B cell (primary cell): ENCODE measurements around the gene CDK18. TPM values are rescaled to one million over a fixed set of nuclear protein-coding genes. Genes with fewer than 3 reads are reported as not detected.
A peak's percentile ranks its signal among the peaks of the same experiment; 100 is the strongest.

Experiments
- ATAC-seq: fragments of 200-7000 bp; cut with Tn5 transposase; one replicate; pipeline ENCODE4 v1.10.0; 2021; ENCODE audit warnings: low read depth, mild to moderate bottlenecking, moderate number of reproducible peaks, moderate library complexity
- CTCF ChIA-PET: fragments of 350-600 bp; sonication (Branson Sonifier 250); formaldehyde crosslinking; loops from one replicate; lab custom pipeline; 2021; ENCODE audit warnings: antibody characterized with exemption, inconsistent platforms; lab: Charles Lee
- POLR2A ChIA-PET: fragments of 350-600 bp; sonication (Branson Sonifier 250); formaldehyde crosslinking; loops from one replicate; lab custom pipeline; 2021; ENCODE audit warnings: antibody characterized with exemption; lab: Charles Lee
- DNase-seq: peaks from one replicate; pipeline ENCODE4 v3.0.0; 2013
- H2AFZ ChIP-seq: 2 replicates; pipeline ENCODE4 v1.6.1; 2012; ENCODE audit warnings: mild to moderate bottlenecking, low read depth, low read length; ENCODE audit not compliant: insufficient read depth, poor library complexity, severe bottlenecking
- H3K27ac ChIP-seq, 2 donors: 1 replicate in 1 of 2; 2 replicates in 1 of 2; pipeline ENCODE4 v1.5.1; 2012 to 2013; ENCODE audit warnings: low read length in 2 of 2, mild to moderate bottlenecking in 2 of 2, moderate library complexity in 1 of 2
- H3K27me3 ChIP-seq, 4 experiments: fragments of 200-600 bp in 1 of 4; sonication (generic) in 1 of 4; replicated peaks in 1 of 4; 1 replicate in 2 of 4; 2 replicates in 2 of 4; pipeline versions ENCODE4 v1.6.1 to v1.7.0; 2013 to 2016; ENCODE audit warnings: low read length in 3 of 4, mild to moderate bottlenecking in 2 of 4, mixed read lengths in 1 of 4, moderate library complexity in 1 of 4; ENCODE audit not compliant: insufficient read depth in 4 of 4, control insufficient read depth in 3 of 4; ENCODE audit errors: control extremely low read depth in 1 of 4
- H3K36me3 ChIP-seq, 2 experiments: replicated peaks in 1 of 2; 1 replicate in 1 of 2; 2 replicates in 1 of 2; pipeline versions ENCODE4 v1.6.1 to v1.7.1; 2013; ENCODE audit warnings: low read length in 1 of 2; ENCODE audit not compliant: insufficient read depth in 2 of 2, control insufficient read depth in 1 of 2; ENCODE audit errors: control extremely low read depth in 1 of 2, extremely low read depth in 1 of 2
- H3K4me1 ChIP-seq, 2 donors: fragments of 200-600 bp in 1 of 2; sonication (generic) in 1 of 2; 1 replicate in 1 of 2; 2 replicates in 1 of 2; pipeline versions ENCODE4 v1.5.1 to v1.6.1; 2013 to 2017; ENCODE audit warnings: low read length in 2 of 2; ENCODE audit not compliant: control insufficient read depth in 2 of 2, insufficient read depth in 2 of 2
- H3K4me2 ChIP-seq: replicated peaks from 2 replicates; pipeline ENCODE3; 2012; ENCODE audit warnings: mild to moderate bottlenecking, low read depth, low read length; ENCODE audit not compliant: poor library complexity, severe bottlenecking
- H3K4me3 ChIP-seq, 5 experiments: fragments of 200-600 bp in 1 of 5; sonication (generic) in 1 of 5; 1 replicate in 3 of 5; 2 replicates in 2 of 5; pipeline versions ENCODE4 v1.5.1 to v1.7.0; 2011 to 2016; ENCODE audit warnings: low read length in 4 of 5, mild to moderate bottlenecking in 4 of 5, low read depth in 2 of 5, control low read depth in 1 of 5, moderate library complexity in 1 of 5; ENCODE audit not compliant: insufficient read depth in 1 of 5; ENCODE audit errors: control extremely low read depth in 1 of 5, extremely low read depth in 1 of 5
- H3K79me2 ChIP-seq: fragments of 200-600 bp; sonication (generic); one replicate; pipeline ENCODE4 v1.6.0; 2016; ENCODE audit warnings: low read length; ENCODE audit not compliant: control insufficient read depth, insufficient read depth
- H3K9ac ChIP-seq: fragments of 200-600 bp; sonication (generic); 2 replicates; pipeline ENCODE4 v1.6.1; 2017; ENCODE audit warnings: mild to moderate bottlenecking, low read length, moderate library complexity
- H3K9me3 ChIP-seq, 3 donors: one replicate each; pipeline versions ENCODE4 v1.6.1 to v1.7.1; 2013; ENCODE audit warnings: low read length in 2 of 3; ENCODE audit not compliant: control insufficient read depth in 2 of 3, insufficient read depth in 1 of 3; ENCODE audit errors: control extremely low read depth in 1 of 3
- H4K20me1 ChIP-seq: 2 replicates; pipeline ENCODE4 v1.6.0; 2012; ENCODE audit warnings: mild to moderate bottlenecking, low read length; ENCODE audit not compliant: insufficient read depth, control insufficient read depth, poor library complexity, severe bottlenecking
- H3K27ac Mint-ChIP-seq: one replicate; pipeline ENCODE4 v1.8.0; 2021; ENCODE audit warnings: mixed read lengths
- H3K27me3 Mint-ChIP-seq: one replicate; pipeline ENCODE4 v1.8.0; 2021; ENCODE audit warnings: mixed read lengths
- H3K4me1 Mint-ChIP-seq: one replicate; pipeline ENCODE4 v1.8.0; 2021; ENCODE audit warnings: mixed read lengths
- H3K4me3 Mint-ChIP-seq: one replicate; pipeline ENCODE4 v1.8.0; 2021; ENCODE audit warnings: mixed read lengths
- H3K9me3 Mint-ChIP-seq: one replicate; pipeline ENCODE4 v1.8.0; 2022; ENCODE audit warnings: mixed read lengths; ENCODE audit not compliant: insufficient read depth
- CTCF ChIP-seq: fragments of 200-600 bp; IDR thresholded peaks from one replicate; pipeline ENCODE4 v1.8.0; 2022; ENCODE audit warnings: antibody characterized with exemption, mild to moderate bottlenecking
- EZH2 ChIP-seq: IDR thresholded peaks from 2 replicates; pipeline ENCODE4 v1.6.1; 2012; ENCODE audit warnings: borderline replicate concordance, low read depth, mild to moderate bottlenecking, moderate library complexity, low read length; ENCODE audit not compliant: insufficient read depth, poor library complexity, severe bottlenecking
- WGBS: methylation state at CpG from one replicate; pipeline ENCODE4 v1.1.5; 2013; ENCODE audit warnings: missing lambda C conversion rate; ENCODE audit not compliant: insufficient coverage; 5-methylcytosine and 5-hydroxymethylcytosine counted together
- intact Hi-C: fragments of 100-400 bp; cut with micrococcal nuclease; formaldehyde crosslinking; loops from one replicate; pipeline ENCODE4 v1.10.0; 2022
- polyA plus RNA-seq: library from polyadenylated mRNA; depleted of rRNA; stranded (reverse); fragments of >200 nt; gene quantifications from 2 replicates; pipeline ENCODE4 v1.2.3, GENCODE V29; 2012
- total RNA-seq, 2 donors: library from RNA; stranded (reverse); fragments of 120-200 nt in 1 of 2; gene quantifications; 1 replicate in 1 of 2; 2 replicates in 1 of 2; pipeline versions ENCODE4 v1.2.3 to v1.2.4, GENCODE V29; 2013 to 2022

Gene CDK18
- total and polyA plus RNA-seq, 2 donors (not counting 1 experiment from before 2014, with no cell fraction given), result 3.8 to 4.7 TPM

GRCh38 chr1:205480349-205480985, 24.0 kb upstream of the CDK18 start:
- ChIA-PET POLR2A (interaction anchor here (0.7 to 1.0 kb wide), 2 partner anchors 7 to 40 kb away, joined by 3 to 4 read pairs; no protein-coding TSS in a partner anchor), CTCF (interaction anchor here (0.6 to 8.7 kb wide), 8 partner anchors 7 to 286 kb away, joined by 3 to 65 read pairs (median 6); no protein-coding TSS in a partner anchor)
- Histone ChIP-seq H2AFZ (no peak overlapping the region), H3K4me2 (peak overlapping the region; percentile 76), H4K20me1 (no peaks in the 10 kb centered on the region), H3K27me3 (peaks cover 0 to 26% (median 4%) of the 10 kb centered on the region in 4 experiments), H3K27ac (peak overlapping the region in 1 of 2 donors; percentile 45), H3K9me3 (peaks cover 0 to 9% (median 6%) of the 10 kb centered on the region in 3 donors), H3K4me1 (peaks cover 30 to 33% of the 10 kb centered on the region in 2 donors), H3K36me3 (no peaks in the 10 kb centered on the region), H3K9ac (peak overlapping the region; percentile 34), H3K79me2 (no peaks in the 10 kb centered on the region), H3K4me3 (peak overlapping the region in 1 of 5 experiments; percentile 30)
- H3K9me3 Mint-ChIP-seq, result no peaks in the 10 kb centered on the region
- intact Hi-C loops, result no loop called here
- H3K4me3 Mint-ChIP-seq, result peak overlapping the region; percentile 79
- TF ChIP-seq EZH2 (no peak), CTCF (no peak)
- DNase-seq, result peak; percentile 82
- WGBS, result 56% methylated on average over 13 of the region's 17 CpGs
- peak; percentile 72 for ATAC-seq
- H3K27ac Mint-ChIP-seq, result peak overlapping the region; percentile 89
- H3K27me3 Mint-ChIP-seq, result peaks cover 23% of the 10 kb centered on the region
- H3K4me1 Mint-ChIP-seq, result peaks cover 38% of the 10 kb centered on the region

GRCh38 chr1:205481218-205481617, 23.3 kb upstream of the CDK18 start:
- no peak for DNase-seq
- H2AFZ ChIP-seq, result no peak overlapping the region
- Mint-ChIP-seq H3K27me3 (peaks cover 26% of the 10 kb centered on the region), H3K27ac (peak overlapping the region; percentile 73), H3K4me3 (peak overlapping the region; percentile 68), H3K4me1 (peaks cover 40% of the 10 kb centered on the region), H3K9me3 (no peaks in the 10 kb centered on the region)
- peak overlapping the region; percentile 50 to 51 for H3K27ac ChIP-seq
- H3K36me3 ChIP-seq, result no peaks in the 10 kb centered on the region
- H4K20me1 ChIP-seq, result no peaks in the 10 kb centered on the region
- H3K9ac ChIP-seq, result no peak overlapping the region
- 32% methylated on average over 11 of the region's 11 CpGs for WGBS
- H3K79me2 ChIP-seq, result no peaks in the 10 kb centered on the region
- intact Hi-C loops, result no loop called here
- peaks cover 33 to 37% of the 10 kb centered on the region in 2 donors for H3K4me1 ChIP-seq
- TF ChIP-seq CTCF (no peak), EZH2 (no peak)
- H3K27me3 ChIP-seq, result peaks cover 0 to 26% (median 4%) of the 10 kb centered on the region in 4 experiments
- ATAC-seq, result no peak
- peak overlapping the region; percentile 76 for H3K4me2 ChIP-seq
- H3K9me3 ChIP-seq, result peaks cover 0 to 6% (median 2%) of the 10 kb centered on the region in 3 donors
- H3K4me3 ChIP-seq, result no peak overlapping the region
- CTCF ChIA-PET, result interaction anchor here (1.1 to 13.8 kb wide), 10 partner anchors 6 to 208 kb away, joined by 4 to 287 read pairs (median 16); partner anchors contain the start of gene BLACAT1
- POLR2A ChIA-PET, result interaction anchor here (1.0 kb wide), 1 partner anchor 40 kb away, joined by 4 read pairs; no protein-coding TSS in a partner anchor
